HG03196 (cell line): ENCODE results near the gene OAF.
"Not testable (repeated sequence)": the region's sequence is repeated elsewhere in the genome, so short reads cannot be mapped to it uniquely, and the experiment has no call there.

Experiments used
- ATAC-seq: cut with Tn5 transposase; IDR thresholded peaks from one replicate; pipeline ENCODE4 v1.9.1; 2021; ENCODE audit not compliant: unreplicated experiment

Gene OAF

GRCh38 chr11:120261931-120262330 lies 51.1 kb downstream of the OAF start:
- ATAC-seq: no peak

GRCh38 chr11:120267319-120267718 lies 56.5 kb downstream of the OAF start:
- no peak for ATAC-seq

- no peak for ATAC-seq
Observed at GRCh38 chr11:120268686-120269085, 57.9 kb downstream of the OAF start.

- no peak for ATAC-seq
Observed at GRCh38 chr11:120270386-120270785, 59.6 kb downstream of the OAF start.

GRCh38 chr11:120271672-120272071 lies 60.8 kb downstream of the OAF start:
- ATAC-seq: no peak

GRCh38 chr11:120272303-120272702 lies 61.5 kb downstream of the OAF start:
- no peak for ATAC-seq

- ATAC-seq: no peak
Observed at GRCh38 chr11:120273432-120273831, 62.6 kb downstream of the OAF start.

- ATAC-seq: not testable (repeated sequence)
Observed at GRCh38 chr11:120273956-120274355, 63.1 kb downstream of the OAF start.

GRCh38 chr11:120279502-120279901 lies 68.7 kb downstream of the OAF start:
- ATAC-seq: no peak
